DND-41 (cell line): ENCODE measurements around the gene PRCP.

ENCODE experiments used
- ATAC-seq: fragments of 200-7000 bp; cut with Tn5 transposase; 3 replicates; pipeline ENCODE4 v1.9.1; 2021; ENCODE audit warnings: low read depth; ENCODE audit not compliant: insufficient read depth
- DNase-seq: peaks from one replicate; pipeline ENCODE4 v3.0.0-alpha.2; 2020
- H2AFZ ChIP-seq: 2 replicates; pipeline ENCODE4 v1.6.0; 2012; ENCODE audit warnings: low read depth, low read length
- H3K27ac ChIP-seq: 2 replicates; pipeline ENCODE4 v1.5.1; 2012; ENCODE audit warnings: low read length, inconsistent platforms
- H3K27me3 ChIP-seq: fragments of 200-600 bp; sonication (generic); 2 replicates; pipeline ENCODE4 v1.6.0; 2012; ENCODE audit warnings: low read length, mild to moderate bottlenecking, inconsistent platforms; ENCODE audit not compliant: insufficient read depth, poor library complexity
- H3K36me3 ChIP-seq: 2 replicates; pipeline ENCODE4 v1.5.1; 2012; ENCODE audit warnings: low read length, inconsistent platforms; ENCODE audit not compliant: insufficient read depth
- H3K4me1 ChIP-seq: 2 replicates; pipeline ENCODE4 v1.5.1; 2012; ENCODE audit warnings: mild to moderate bottlenecking, low read length; ENCODE audit not compliant: insufficient read depth
- H3K4me2 ChIP-seq: 2 replicates; pipeline ENCODE4 v1.6.0; 2012; ENCODE audit warnings: mild to moderate bottlenecking, moderate library complexity, low read length, inconsistent platforms; ENCODE audit not compliant: insufficient read depth
- H3K4me3 ChIP-seq, 2 experiments: fragments of 200-600 bp in 1 of 2; shearing (Covaris generic) in 1 of 2; 2 replicates each; pipeline ENCODE4 v1.5.1; 2012 to 2016; ENCODE audit warnings: inconsistent platforms in 2 of 2, low read length in 2 of 2, mild to moderate bottlenecking in 2 of 2, low read depth in 1 of 2, moderate library complexity in 1 of 2
- H3K79me2 ChIP-seq: 2 replicates; pipeline ENCODE4 v1.6.0; 2012; ENCODE audit warnings: low read length, inconsistent platforms; ENCODE audit not compliant: insufficient read depth
- H3K9ac ChIP-seq: 2 replicates; pipeline ENCODE4 v1.6.0; 2012; ENCODE audit warnings: low read depth, mild to moderate bottlenecking, inconsistent platforms, low read length, moderate library complexity
- H3K9me3 ChIP-seq: 2 replicates; pipeline ENCODE4 v1.5.1; 2012; ENCODE audit warnings: low read length, moderate library complexity, mild to moderate bottlenecking, inconsistent platforms; ENCODE audit not compliant: insufficient read depth, severe bottlenecking
- H4K20me1 ChIP-seq: 2 replicates; pipeline ENCODE4 v1.6.0; 2012; ENCODE audit warnings: low read length; ENCODE audit not compliant: insufficient read depth
- CTCF ChIP-seq: IDR thresholded peaks from 2 replicates; pipeline ENCODE4 v1.5.1; 2012; ENCODE audit warnings: borderline replicate concordance, low read length, moderate library complexity, mild to moderate bottlenecking; ENCODE audit not compliant: poor library complexity, severe bottlenecking; ENCODE audit errors: extremely low read depth
- EZH2 ChIP-seq: IDR thresholded peaks from 3 replicates; pipeline ENCODE4 v1.6.1; 2012; ENCODE audit warnings: borderline replicate concordance, low read depth, mild to moderate bottlenecking, moderate library complexity, low read length, inconsistent platforms; ENCODE audit not compliant: severe bottlenecking

Gene PRCP

DNA sequence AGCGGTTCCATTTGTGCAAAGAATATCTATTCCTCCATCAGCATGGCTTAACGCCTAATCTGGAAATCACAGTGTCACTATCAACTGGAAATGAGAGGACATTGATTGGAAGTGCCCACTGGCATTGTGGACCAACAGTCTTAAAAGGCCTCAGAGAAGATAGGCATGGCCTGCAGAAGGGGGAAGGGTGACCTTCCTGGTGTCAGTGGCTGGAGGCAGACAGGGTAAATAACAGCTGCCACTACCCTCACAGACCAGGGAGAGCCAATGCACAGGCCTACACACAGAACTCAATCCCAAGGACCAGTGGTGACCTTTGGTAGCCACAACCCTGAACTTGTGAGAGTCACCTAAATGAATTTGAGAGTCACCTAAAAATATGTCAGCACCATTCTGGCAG lies 37.3 kb upstream of the PRCP start:
- no peaks in the 10 kb centered on the region for H3K9me3 ChIP-seq
- no peak overlapping the region for H3K27ac ChIP-seq
- H3K9ac ChIP-seq: no peak overlapping the region
- ATAC-seq (no peak), DNase-seq (no peak)
- H3K4me3 ChIP-seq: no peak overlapping the region
- no peak overlapping the region for H2AFZ ChIP-seq
- no peaks in the 10 kb centered on the region for H3K4me1 ChIP-seq
- peaks cover 6% of the 10 kb centered on the region for H3K27me3 ChIP-seq
- H4K20me1 ChIP-seq: no peaks in the 10 kb centered on the region
- TF ChIP-seq EZH2 (no peak), CTCF (no peak)
- H3K36me3 ChIP-seq: no peaks in the 10 kb centered on the region
- no peaks in the 10 kb centered on the region for H3K79me2 ChIP-seq
- H3K4me2 ChIP-seq: no peak overlapping the region

DNA sequence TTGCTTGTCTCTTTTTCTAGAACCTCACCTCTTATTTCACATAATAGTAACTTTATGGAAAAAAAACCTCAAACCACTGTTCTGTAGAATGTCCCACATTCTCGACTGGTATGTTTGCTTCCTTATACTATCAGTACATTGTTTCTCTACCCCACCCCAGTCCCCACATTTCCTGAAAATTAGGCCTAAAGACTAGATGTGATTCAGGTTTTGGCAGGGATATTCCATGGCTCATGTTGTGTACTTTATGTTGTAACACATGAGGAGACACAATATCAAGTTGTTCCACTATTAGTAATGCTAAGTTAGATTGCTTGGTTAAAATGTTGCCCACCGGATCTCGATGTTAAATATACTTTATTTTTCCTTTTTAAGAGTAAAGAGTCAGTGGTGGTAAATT lies 36.0 kb upstream of the PRCP start:
- no peak for ATAC-seq

DNA sequence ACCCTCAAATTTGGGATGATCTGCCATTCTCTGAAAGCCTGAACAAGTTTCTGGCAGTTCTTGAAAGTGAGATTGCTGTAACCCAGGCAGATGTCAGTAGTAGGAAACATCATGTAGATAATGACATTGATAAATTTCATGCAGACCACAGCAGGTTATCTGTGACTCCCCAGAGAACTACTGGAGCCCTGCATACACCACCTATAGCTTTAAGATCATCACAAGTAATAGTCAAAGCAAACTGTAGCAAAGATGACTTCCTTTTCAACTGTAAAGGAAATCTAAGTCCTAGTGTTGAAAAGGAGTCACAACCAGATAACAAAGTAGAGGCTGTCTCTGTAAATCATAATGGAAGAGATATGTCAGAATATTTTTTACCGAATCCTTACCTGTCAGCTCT lies 32.3 kb upstream of the PRCP start:
- Histone ChIP-seq H2AFZ (no peak overlapping the region), H3K27ac (no peak overlapping the region), H3K9ac (no peak overlapping the region), H3K4me3 (no peak overlapping the region), H3K9me3 (no peaks in the 10 kb centered on the region), H3K27me3 (peaks cover 6% of the 10 kb centered on the region), H3K36me3 (no peaks in the 10 kb centered on the region), H4K20me1 (no peaks in the 10 kb centered on the region), H3K79me2 (no peaks in the 10 kb centered on the region), H3K4me1 (no peaks in the 10 kb centered on the region), H3K4me2 (no peak overlapping the region)
- DNase-seq (no peak), ATAC-seq (no peak)
- TF ChIP-seq EZH2: no peak
- no peak for TF ChIP-seq CTCF

More for the DNA sequence above, 36.0 kb upstream of the PRCP start:
- TF ChIP-seq CTCF: no peak
- TF ChIP-seq EZH2: no peak
- no peaks in the 10 kb centered on the region for H3K9me3 ChIP-seq
- no peak overlapping the region for H3K4me2 ChIP-seq
- no peak for DNase-seq
- no peaks in the 10 kb centered on the region for H3K36me3 ChIP-seq
- no peak overlapping the region for H2AFZ ChIP-seq
- no peak overlapping the region for H3K27ac ChIP-seq
- no peaks in the 10 kb centered on the region for H4K20me1 ChIP-seq
- H3K4me3 ChIP-seq: no peak overlapping the region
- H3K4me1 ChIP-seq: no peaks in the 10 kb centered on the region
- H3K79me2 ChIP-seq: no peaks in the 10 kb centered on the region
- H3K27me3 ChIP-seq: peaks cover 6% of the 10 kb centered on the region
- H3K9ac ChIP-seq: no peak overlapping the region

DNA sequence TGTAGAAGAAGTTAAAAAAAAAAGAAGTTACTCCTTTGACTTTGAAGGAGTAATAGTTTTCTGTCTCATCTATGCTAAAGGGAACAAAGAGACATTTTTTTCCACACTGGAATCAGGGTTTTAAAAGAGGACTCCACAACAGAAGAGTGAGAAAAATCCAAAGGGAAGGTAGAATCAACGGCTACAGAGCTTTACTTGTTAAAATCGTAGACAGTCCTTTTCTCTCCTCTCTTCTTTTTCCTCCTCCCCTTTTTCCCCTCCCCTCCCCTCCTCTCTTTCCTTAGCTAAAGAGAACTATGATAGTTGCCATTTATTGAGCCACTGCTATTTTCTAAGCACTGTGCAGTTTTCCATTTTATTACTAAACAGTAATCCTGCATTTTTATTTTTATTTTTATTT lies 30.5 kb upstream of the PRCP start:
- Histone ChIP-seq H3K36me3 (no peaks in the 10 kb centered on the region), H2AFZ (no peak overlapping the region), H3K4me1 (no peaks in the 10 kb centered on the region), H3K4me3 (no peak overlapping the region), H3K9ac (no peak overlapping the region), H3K27me3 (peaks cover 6% of the 10 kb centered on the region), H3K27ac (no peak overlapping the region), H3K4me2 (no peak overlapping the region), H3K79me2 (no peaks in the 10 kb centered on the region), H3K9me3 (no peaks in the 10 kb centered on the region), H4K20me1 (no peaks in the 10 kb centered on the region)
- ATAC-seq (no peak), DNase-seq (no peak)
- TF ChIP-seq CTCF (no peak), EZH2 (no peak)
